GM12878 (cell line): Measurements from ENCODE around the gene PPFIA3. TPM values are rescaled to one million over a fixed set of nuclear protein-coding genes. Genes with fewer than 3 reads are reported as not detected.

Source experiments
- ATAC-seq: fragments of 200-7000 bp; cut with Tn5 transposase; 3 replicates; pipeline ENCODE4 v1.9.1; 2020; ENCODE audit warnings: mild to moderate bottlenecking, moderate library complexity
- BruUV-seq: library from RNA; stranded (reverse); fragments of 400-500 nt; replicated peaks from 2 replicates; lab custom pipeline; 2021; lab: Mats Ljungman, UMichigan
- CTCF ChIA-PET: fragments of 300-600 bp; sonication (Branson Sonifier 250); formaldehyde crosslinking; extraction: SDS; loops from one replicate; lab custom pipeline; 2021; ENCODE audit warnings: inconsistent platforms; lab: Yijun Ruan, JAX
- POLR2A ChIA-PET: fragments of 350-600 bp; formaldehyde crosslinking; extraction: SDS; loops from one replicate; lab custom pipeline; 2021; ENCODE audit warnings: inconsistent platforms; lab: Charles Lee
- RAD21 ChIA-PET: fragments of 300-600 bp; sonication (Branson Sonifier 250); formaldehyde crosslinking; loops from one replicate; lab custom pipeline; 2023; ENCODE audit warnings: antibody characterized with exemption; ENCODE audit not compliant: unreplicated experiment; lab: Charles Lee
- SMC1A ChIA-PET: fragments of 300-600 bp; sonication (Branson Sonifier 250); formaldehyde crosslinking; loops from one replicate; lab custom pipeline; 2023; ENCODE audit not compliant: unreplicated experiment, uncharacterized antibody; lab: Charles Lee
- DNase-seq: peaks from one replicate; pipeline ENCODE4 v3.0.0-alpha.2; 2011; ENCODE audit warnings: low read depth, low spot score
- FAIRE-seq: peaks from 3 replicates; lab custom pipeline; 2011; peaks lifted over from hg19 to GRCh38; lab: Jason Lieb, UNC
- H2AFZ ChIP-seq: 2 replicates; pipeline ENCODE4 v1.6.0; 2011; ENCODE audit warnings: low read depth, low read length, control low read depth; ENCODE audit not compliant: control insufficient read depth
- H3K27ac ChIP-seq: 2 replicates; pipeline ENCODE4 v1.5.1; 2011; ENCODE audit warnings: control low read depth; ENCODE audit not compliant: control insufficient read depth, insufficient read depth
- H3K27me3 ChIP-seq, 2 experiments: replicated peaks in 1 of 2; 2 replicates each; pipeline versions ENCODE4 v1.6.0 to v1.6.1; 2011; ENCODE audit warnings: low read length in 1 of 2; ENCODE audit not compliant: control insufficient read depth in 2 of 2, insufficient read depth in 2 of 2
- H3K36me3 ChIP-seq, 2 experiments: 2 replicates each; pipeline ENCODE4 v1.5.1; 2011; ENCODE audit warnings: low read length in 1 of 2; ENCODE audit not compliant: control insufficient read depth in 2 of 2, insufficient read depth in 2 of 2
- H3K4me1 ChIP-seq: 2 replicates; pipeline ENCODE4 v1.6.1; 2011; ENCODE audit warnings: mild to moderate bottlenecking, low read length, moderate library complexity, mixed read lengths; ENCODE audit not compliant: control insufficient read depth, insufficient read depth
- H3K4me2 ChIP-seq: 2 replicates; pipeline ENCODE4 v1.6.0; 2011; ENCODE audit warnings: control low read depth; ENCODE audit not compliant: control insufficient read depth, insufficient read depth
- H3K4me3 ChIP-seq: fragments of 200-600 bp; sonication (generic); 2 replicates; pipeline ENCODE4 v1.5.1; 2016
- H3K79me2 ChIP-seq: 2 replicates; pipeline ENCODE4 v1.6.0; 2011; ENCODE audit warnings: low read length; ENCODE audit not compliant: control insufficient read depth, insufficient read depth
- H3K9ac ChIP-seq: 2 replicates; pipeline ENCODE4 v1.8.0; 2011; ENCODE audit warnings: low read length, control low read depth, mixed read lengths; ENCODE audit not compliant: control insufficient read depth, insufficient read depth
- H3K9me3 ChIP-seq: replicated peaks from 3 replicates; pipeline ENCODE4 v1.5.1; 2011; ENCODE audit warnings: mild to moderate bottlenecking, low read length; ENCODE audit not compliant: control insufficient read depth, insufficient read depth
- H4K20me1 ChIP-seq: 2 replicates; pipeline ENCODE4 v1.6.0; 2011; ENCODE audit not compliant: control insufficient read depth, insufficient read depth
- BMI1 ChIP-seq: fragments of 450-650 bp; IDR thresholded peaks from 2 replicates; pipeline ENCODE4 v1.6.1; 2016; ENCODE audit warnings: mild to moderate bottlenecking, moderate library complexity, borderline replicate concordance
- FOXK2 ChIP-seq: fragments of 450-650 bp; IDR thresholded peaks from 2 replicates; pipeline ENCODE4 v1.6.1; 2017; ENCODE audit warnings: mild to moderate bottlenecking, moderate library complexity
- FOXM1 ChIP-seq: IDR thresholded peaks from 2 replicates; pipeline ENCODE4 v1.6.1; 2012; ENCODE audit warnings: low read depth, mild to moderate bottlenecking, inconsistent platforms, low read length, moderate library complexity
- GATAD2B ChIP-seq: fragments of 450-650 bp; conservative IDR thresholded peaks from 2 replicates; pipeline ENCODE4 v1.6.1; 2017; ENCODE audit warnings: low read depth, mild to moderate bottlenecking, moderate library complexity
- HDAC6 ChIP-seq: fragments of 200-600 bp; sonication (generic); IDR thresholded peaks from one replicate; pipeline ENCODE4 v1.8.0; 2017; ENCODE audit warnings: antibody characterized with exemption; ENCODE audit not compliant: unreplicated experiment
- HDGF ChIP-seq: fragments of 450-650 bp; IDR thresholded peaks from 2 replicates; pipeline ENCODE4 v1.6.1; 2016; ENCODE audit warnings: antibody characterized with exemption
- IKZF2 ChIP-seq, 2 experiments: fragments of 450-650 bp; IDR thresholded peaks; 2 replicates each; pipeline ENCODE4 v1.6.1; 2017; ENCODE audit warnings: mild to moderate bottlenecking in 2 of 2, moderate library complexity in 2 of 2
- JUNB ChIP-seq: IDR thresholded peaks from 2 replicates; pipeline ENCODE4 v1.6.1; 2016; ENCODE audit warnings: antibody characterized with exemption, mild to moderate bottlenecking
- MLLT1 ChIP-seq: fragments of 450-650 bp; IDR thresholded peaks from 2 replicates; pipeline ENCODE4 v1.6.1; 2016; ENCODE audit warnings: mild to moderate bottlenecking
- NFYA ChIP-seq: IDR thresholded peaks from 2 replicates; pipeline ENCODE4 v1.6.1; 2011; ENCODE audit warnings: low read depth, mild to moderate bottlenecking, low read length, improper control_type of control experiment, borderline replicate concordance
- POLR2AphosphoS2 ChIP-seq: IDR thresholded peaks from 2 replicates; pipeline ENCODE4 v1.6.1; 2011; ENCODE audit warnings: low read depth, mild to moderate bottlenecking, low read length, improper control_type of control experiment, moderate library complexity
- POLR2AphosphoS5 ChIP-seq: IDR thresholded peaks from 2 replicates; pipeline ENCODE4 v1.6.1; 2011; ENCODE audit warnings: mild to moderate bottlenecking, low read length, inconsistent platforms
- RELB ChIP-seq: fragments of 450-650 bp; IDR thresholded peaks from 2 replicates; pipeline ENCODE4 v1.6.1; 2017; ENCODE audit warnings: low read depth, mild to moderate bottlenecking, moderate library complexity
- SREBF1 ChIP-seq: IDR thresholded peaks from 2 replicates; pipeline ENCODE4 v1.6.1; 2012; ENCODE audit warnings: mild to moderate bottlenecking, low read length
- TAF1 ChIP-seq: IDR thresholded peaks from 2 replicates; pipeline ENCODE4 v1.6.1; 2011; ENCODE audit warnings: mild to moderate bottlenecking, low read depth, low read length, borderline replicate concordance
- TARDBP ChIP-seq: IDR thresholded peaks from 2 replicates; pipeline ENCODE4 v1.6.1; 2016; ENCODE audit warnings: borderline replicate concordance
- USF2 ChIP-seq: IDR thresholded peaks from 2 replicates; pipeline ENCODE4 v1.6.1; 2011; ENCODE audit warnings: low read depth, low read length, improper control_type of control experiment, borderline replicate concordance
- WRNIP1 ChIP-seq: IDR thresholded peaks from 2 replicates; pipeline ENCODE4 v1.6.1; 2011; ENCODE audit warnings: low read depth, low read length, improper control_type of control experiment, borderline replicate concordance
- ZNF217 ChIP-seq: fragments of 450-650 bp; IDR thresholded peaks from 2 replicates; pipeline ENCODE4 v1.6.1; 2017; ENCODE audit warnings: antibody characterized with exemption, mild to moderate bottlenecking
- ZNF384 ChIP-seq: IDR thresholded peaks from 2 replicates; pipeline ENCODE4 v1.6.1; 2012; ENCODE audit warnings: low read depth, mild to moderate bottlenecking, low read length, improper control_type of control experiment, borderline replicate concordance
- WGBS: methylation state at CpG from one replicate; pipeline ENCODE4 v1.1.6; 2016; ENCODE audit warnings: low lambda C conversion rate; ENCODE audit not compliant: insufficient replicate concordance, insufficient coverage; ENCODE audit errors: missing lambda C conversion rate; 5-methylcytosine and 5-hydroxymethylcytosine counted together
- in situ Hi-C: fragments of 300-500 bp; cut with MboI; formaldehyde crosslinking; loops from 9 replicates; pipeline ENCODE4 v1.14.3; 2018; ENCODE audit warnings: mixed read lengths
- intact Hi-C: fragments of 100-400 bp; cut with micrococcal nuclease; formaldehyde crosslinking; loops from one replicate; pipeline ENCODE4 v1.14.2; 2022; ENCODE audit not compliant: unreplicated experiment
- polyA plus RNA-seq, 11 experiments: library from polyadenylated mRNA; depleted of rRNA in 4 of 11; unstranded in 6 of 11; stranded (reverse) in 5 of 11; fragments of >200 nt; fragmentation: Nextera tagmentation in 4 of 11; fragmentation: Illumina TruSeq in 1 of 11; extraction: Ambion mirVana in 4 of 11; extraction: Trizol in 1 of 11; gene quantifications; 1 replicate in 1 of 11; 2 replicates in 10 of 11; pipeline versions ENCODE4 v1.2.1 to v1.2.3, GENCODE V29; 2011 to 2016; ENCODE audit warnings: inconsistent platforms in 2 of 11, missing spikeins in 2 of 11, low read depth in 1 of 11
- total RNA-seq, 4 experiments: library from RNA; depleted of rRNA in 3 of 4; stranded (reverse); fragments of >200 nt in 3 of 4; fragmentation: Illumina TruSeq in 1 of 4; extraction: Trizol in 1 of 4; gene quantifications; 2 replicates each; pipeline versions ENCODE4 v1.2.1 to v1.2.3, GENCODE V29; 2013 to 2021

Gene PPFIA3
- total and polyA plus RNA-seq, 10 of the 15 experiments (the other 5 are each of a cell fraction or from before 2014, with no cell fraction given) = 0.11 to 1.7 (median 0.73) TPM; not detected in 3

- no peak for DNase-seq
- Histone ChIP-seq H3K27me3 (peaks cover 6 to 22% of the 10 kb centered on the region in 2 experiments), H3K79me2 (no peaks in the 10 kb centered on the region), H3K9me3 (peaks cover 4% of the 10 kb centered on the region; the same call in 2 of the 3 replicates), H4K20me1 (no peaks in the 10 kb centered on the region), H2AFZ (peak overlapping the region; percentile 13), H3K4me1 (peaks cover 10% of the 10 kb centered on the region), H3K36me3 (no peaks in the 10 kb centered on the region), H3K4me2 (peak overlapping the region; percentile 82), H3K27ac (no peak overlapping the region), H3K4me3 (peak overlapping the region; percentile 63; the same call in 1 of the 2 replicates), H3K9ac (no peak overlapping the region)
- no TSS peak for BruUV-seq
- RAD21 ChIA-PET = interaction anchor here (1.1 to 1.6 kb wide), 2 partner anchors 23 to 157 kb away, joined by 3 to 5 read pairs; partner anchors contain the start of gene RUVBL2
- intact Hi-C loops (no loop called here), in situ Hi-C loops (no loop called here)
- 2% methylated on average over 58 of the region's 75 CpGs for WGBS
- POLR2A ChIA-PET = interaction anchor here (0.6 to 1.0 kb wide), 2 partner anchors 34 to 157 kb away, joined by 3 to 8 read pairs; partner anchors contain the start of gene RUVBL2
- no peak for FAIRE-seq
- SMC1A ChIA-PET = interaction anchor here (1.2 kb wide), 1 partner anchor 48 kb away, joined by 4 read pairs; no protein-coding TSS in a partner anchor
- ATAC-seq = peak; percentile 77
- CTCF ChIA-PET = interaction anchor here (1.0 to 2.5 kb wide), 4 partner anchors 48 to 157 kb away, joined by 3 to 9 read pairs (median 6); partner anchors contain the start of genes GYS1 and RUVBL2
- TF ChIP-seq ZNF217 = no peak
- TF ChIP-seq BMI1 = no peak
- peak; percentile 95 for TF ChIP-seq RELB
- no peak for TF ChIP-seq POLR2AphosphoS2
- TF ChIP-seq TARDBP = no peak
- TF ChIP-seq GATAD2B = peak; percentile 34; the same call in 1 of the 2 replicates
- no peak for TF ChIP-seq TAF1
- no peak for TF ChIP-seq USF2
- no peak for TF ChIP-seq HDAC6
- TF ChIP-seq JUNB = no peak
- no peak for TF ChIP-seq FOXM1
- TF ChIP-seq NFYA = no peak
- TF ChIP-seq IKZF2 (IDR thresholded peaks at IDR 0.05) = no peak
- TF ChIP-seq WRNIP1 = no peak
- TF ChIP-seq POLR2AphosphoS5 = no peak
- peak; percentile 45; the same call in 1 of the 2 replicates for TF ChIP-seq MLLT1
- TF ChIP-seq HDGF = no peak
- TF ChIP-seq FOXK2 = peak; percentile 97
- peak; percentile 92 for TF ChIP-seq SREBF1
- TF ChIP-seq ZNF384 = no peak
Measured at GRCh38 chr19:49150106-49150943, 31.0 kb downstream of the PPFIA3 start.
